ENCODE results near the gene CACNA2D3.

DNA sequence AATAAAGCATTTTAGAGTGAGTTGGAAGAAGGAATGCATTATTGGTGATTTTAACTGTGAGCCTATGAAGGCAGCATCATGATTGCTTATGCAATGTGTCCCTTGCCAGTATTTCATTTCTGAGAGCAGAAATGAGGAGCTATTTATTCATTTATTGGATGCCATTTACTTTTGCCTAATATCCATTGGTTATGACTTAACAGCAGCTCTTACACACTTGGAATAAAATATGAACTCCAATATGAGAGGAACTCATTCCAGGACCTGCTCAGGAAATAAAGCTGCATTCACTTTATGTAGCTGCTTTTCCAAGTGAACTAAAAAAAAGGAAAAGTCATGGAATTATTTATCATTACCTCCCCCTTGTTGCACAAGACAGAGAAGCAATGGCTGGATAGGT is 525.4 kb downstream of the CACNA2D3 start:
- TF ChIP-seq, protein P1, sequence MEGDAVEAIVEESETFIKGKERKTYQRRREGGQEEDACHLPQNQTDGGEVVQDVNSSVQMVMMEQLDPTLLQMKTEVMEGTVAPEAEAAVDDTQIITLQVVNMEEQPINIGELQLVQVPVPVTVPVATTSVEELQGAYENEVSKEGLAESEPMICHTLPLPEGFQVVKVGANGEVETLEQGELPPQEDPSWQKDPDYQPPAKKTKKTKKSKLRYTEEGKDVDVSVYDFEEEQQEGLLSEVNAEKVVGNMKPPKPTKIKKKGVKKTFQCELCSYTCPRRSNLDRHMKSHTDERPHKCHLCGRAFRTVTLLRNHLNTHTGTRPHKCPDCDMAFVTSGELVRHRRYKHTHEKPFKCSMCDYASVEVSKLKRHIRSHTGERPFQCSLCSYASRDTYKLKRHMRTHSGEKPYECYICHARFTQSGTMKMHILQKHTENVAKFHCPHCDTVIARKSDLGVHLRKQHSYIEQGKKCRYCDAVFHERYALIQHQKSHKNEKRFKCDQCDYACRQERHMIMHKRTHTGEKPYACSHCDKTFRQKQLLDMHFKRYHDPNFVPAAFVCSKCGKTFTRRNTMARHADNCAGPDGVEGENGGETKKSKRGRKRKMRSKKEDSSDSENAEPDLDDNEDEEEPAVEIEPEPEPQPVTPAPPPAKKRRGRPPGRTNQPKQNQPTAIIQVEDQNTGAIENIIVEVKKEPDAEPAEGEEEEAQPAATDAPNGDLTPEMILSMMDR (IDR thresholded peaks at IDR 0.05): no peak
- TF ChIP-seq POLR2AphosphoS5 (IDR thresholded peaks at IDR 0.05): no peak
